ENCODE data around the gene SDK1.

DNA sequence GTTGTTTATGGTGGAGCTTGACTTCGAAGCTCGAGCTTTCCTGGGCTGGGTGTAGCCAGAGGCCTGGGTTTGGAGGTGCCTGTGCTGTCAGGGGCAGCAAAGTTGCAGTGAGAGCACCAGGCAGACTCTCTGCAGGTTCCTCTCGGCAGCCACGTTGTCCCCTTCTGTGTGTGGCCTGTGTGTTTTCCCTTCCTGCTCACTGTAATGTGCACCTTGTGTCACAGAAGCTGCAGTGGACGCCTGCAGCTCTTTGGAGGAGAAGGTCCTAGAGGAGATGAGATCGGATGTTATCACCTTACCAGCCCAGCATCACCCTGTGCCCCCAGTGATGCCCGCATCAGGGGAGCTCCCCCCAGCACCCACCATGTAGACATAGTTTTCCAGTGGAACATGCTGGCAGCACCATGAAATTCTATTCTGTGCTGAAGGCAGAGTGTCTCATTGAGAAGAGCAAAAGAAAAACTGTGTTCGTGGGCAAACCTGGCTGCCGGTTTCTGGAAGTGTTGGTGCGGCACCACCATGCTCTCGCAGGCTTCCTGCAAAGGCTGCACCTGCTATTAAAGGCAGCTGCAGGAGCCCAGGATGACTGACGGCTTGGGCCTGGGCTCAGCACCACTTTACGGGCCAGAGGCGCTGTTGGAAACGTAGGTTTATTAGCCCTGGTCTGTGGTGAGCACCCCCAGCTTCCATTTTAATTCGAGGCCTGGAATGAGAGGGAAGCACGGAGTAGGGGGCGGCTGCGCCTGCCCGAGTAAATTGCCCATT lies 771.3 kb downstream of the SDK1 start:
- TF ChIP-seq, protein P1, sequence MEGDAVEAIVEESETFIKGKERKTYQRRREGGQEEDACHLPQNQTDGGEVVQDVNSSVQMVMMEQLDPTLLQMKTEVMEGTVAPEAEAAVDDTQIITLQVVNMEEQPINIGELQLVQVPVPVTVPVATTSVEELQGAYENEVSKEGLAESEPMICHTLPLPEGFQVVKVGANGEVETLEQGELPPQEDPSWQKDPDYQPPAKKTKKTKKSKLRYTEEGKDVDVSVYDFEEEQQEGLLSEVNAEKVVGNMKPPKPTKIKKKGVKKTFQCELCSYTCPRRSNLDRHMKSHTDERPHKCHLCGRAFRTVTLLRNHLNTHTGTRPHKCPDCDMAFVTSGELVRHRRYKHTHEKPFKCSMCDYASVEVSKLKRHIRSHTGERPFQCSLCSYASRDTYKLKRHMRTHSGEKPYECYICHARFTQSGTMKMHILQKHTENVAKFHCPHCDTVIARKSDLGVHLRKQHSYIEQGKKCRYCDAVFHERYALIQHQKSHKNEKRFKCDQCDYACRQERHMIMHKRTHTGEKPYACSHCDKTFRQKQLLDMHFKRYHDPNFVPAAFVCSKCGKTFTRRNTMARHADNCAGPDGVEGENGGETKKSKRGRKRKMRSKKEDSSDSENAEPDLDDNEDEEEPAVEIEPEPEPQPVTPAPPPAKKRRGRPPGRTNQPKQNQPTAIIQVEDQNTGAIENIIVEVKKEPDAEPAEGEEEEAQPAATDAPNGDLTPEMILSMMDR (IDR thresholded peaks at IDR 0.05) = no peak
- TF ChIP-seq POLR2A (IDR thresholded peaks at IDR 0.05) = no peak

Measured in body of pancreas (tissue), 4 donors.